ENCODE data around the gene APBA1.

GRCh38 chr9:69428017-69428785 is 244.0 kb downstream of the APBA1 start:
- TF ChIP-seq CTCF (IDR thresholded peaks at IDR 0.05; ENCODE audit: borderline replicate concordance, extremely low read depth, low read length, poor library complexity, severe bottlenecking), result no peak
- TF ChIP-seq EZH2 (IDR thresholded peaks at IDR 0.05; ENCODE audit: borderline replicate concordance, low read depth, low read length, severe bottlenecking), result no peak
